ENCODE data around the gene NFIX. TPM values are rescaled to one million over a fixed set of nuclear protein-coding genes. Genes with fewer than 3 reads are reported as not detected.

NFIX gene
- total and polyA plus RNA-seq, 2 donors (not counting 3 experiments of a cell fraction or from before 2014, with no cell fraction given): 9.8 to 37.7 TPM

GRCh38 chr19:13128583-13128982 lies 133.3 kb downstream of the NFIX start:
- peaks cover 0 to 6% of the 10 kb centered on the region in 2 experiments for H3K36me3 ChIP-seq (ENCODE audit: control insufficient read depth in 2 of 2, extremely low read depth in 1 of 2, insufficient read depth in 2 of 2, low read length in 2 of 2)
- TF ChIP-seq POLR2AphosphoS5 (IDR thresholded peaks at IDR 0.05; ENCODE audit: insufficient read depth, low read depth, low read length): no peak
- no peak for TF ChIP-seq MYC (IDR thresholded peaks at IDR 0.05; ENCODE audit: low read depth, low read length)
- TF ChIP-seq CTCF (IDR thresholded peaks at IDR 0.05; ENCODE audit: extremely low read depth in 1 of 2, insufficient read depth in 1 of 2, low read depth in 1 of 2, low read length in 2 of 2): no peak
- TF ChIP-seq JUN (IDR thresholded peaks at IDR 0.05; ENCODE audit: borderline replicate concordance, insufficient read depth, insufficient read length, low read depth): no peak
- no peak for TF ChIP-seq FOS (IDR thresholded peaks at IDR 0.05; ENCODE audit: borderline replicate concordance, insufficient read depth, low read length)
- no peak for TF ChIP-seq GATA2 (IDR thresholded peaks at IDR 0.05; ENCODE audit: insufficient read depth, insufficient read length, low read depth, low read length)
- TF ChIP-seq EZH2 (IDR thresholded peaks at IDR 0.05; ENCODE audit: borderline replicate concordance, low read depth, low read length, severe bottlenecking): no peak
- TF ChIP-seq POLR2A (IDR thresholded peaks at IDR 0.05; ENCODE audit: low read depth, low read length): no peak
- no peak for TF ChIP-seq MAX (IDR thresholded peaks at IDR 0.05; ENCODE audit: insufficient read depth, insufficient read length)
- H3K27ac ChIP-seq (ENCODE audit: insufficient read depth, low read depth, low read length): no peak overlapping the region
- peaks cover under 1% of the 10 kb centered on the region for H4K20me1 ChIP-seq (replicated peaks; ENCODE audit: control insufficient read depth, extremely low read depth, insufficient read depth, low read length)
- no peaks in the 10 kb centered on the region for H3K27me3 ChIP-seq (ENCODE audit: control insufficient read depth in 2 of 2, insufficient read depth in 2 of 2, low read length in 2 of 2)
- no peaks in the 10 kb centered on the region for H3K9me3 ChIP-seq (replicated peaks; ENCODE audit: control insufficient read depth, insufficient read depth, low read length)
- no TSS peak for BruUV-seq (replicated peaks)
- FAIRE-seq: no peak
- intact Hi-C loops (cut with micrococcal nuclease): no loop called here
- H3K4me3 ChIP-seq (replicated peaks in 1 of 3; ENCODE audit: insufficient read depth in 1 of 3, low read depth in 1 of 3, low read length in 3 of 3): no peak overlapping the region
- no peak overlapping the region for H2AFZ ChIP-seq (ENCODE audit: low read depth, low read length)
- H3K4me2 ChIP-seq (ENCODE audit: insufficient read depth, low read length): no peak overlapping the region
- no peaks in the 10 kb centered on the region for H3K9me1 ChIP-seq (replicated peaks; ENCODE audit: control insufficient read depth, extremely low read depth, insufficient read depth, low read length)
- ChIA-PET POLR2A (no interaction called here), CTCF (interaction anchor here (0.8 to 1.6 kb wide), 5 partner anchors 9 to 151 kb away, joined by 3 to 6 read pairs (median 4); no protein-coding TSS in a partner anchor)
- peaks cover 82% of the 10 kb centered on the region for H3K79me2 ChIP-seq (ENCODE audit: control insufficient read depth, insufficient read depth, low read length)
- H3K4me1 ChIP-seq (ENCODE audit: control insufficient read depth, extremely low read depth, insufficient read depth, low read length): no peaks in the 10 kb centered on the region
- dilution Hi-C loops (cut with MboI; ENCODE audit: extremely low pct_ligation_motif_present, low sequenced_read_pairs): no loop called here
- H3K9ac ChIP-seq (replicated peaks; ENCODE audit: extremely low read depth, insufficient read depth, low read length): no peak overlapping the region
- no peak for DNase-seq (ENCODE audit: low read depth, low spot score)

Data from endothelial cell of umbilical vein (primary cell).